SU-DHL-6 (cell line): ENCODE results near the gene H3-3A.
A peak's percentile ranks its signal among the peaks of the same experiment; 100 is the strongest.

Source experiments
- H2AFZ ChIP-seq: fragments of 200-600 bp; sonication (generic); 2 replicates; pipeline ENCODE4 v1.6.1; 2014; ENCODE audit warnings: low read depth, mild to moderate bottlenecking, moderate library complexity, mixed read lengths, antibody characterized with exemption, low read length; ENCODE audit not compliant: severe bottlenecking
- H3F3A ChIP-seq: fragments of 200-600 bp; shearing (Covaris generic); 2 replicates; pipeline ENCODE4 v1.6.0; 2016; ENCODE audit warnings: antibody characterized with exemption, mild to moderate bottlenecking; ENCODE audit not compliant: insufficient read depth
- H3K27ac ChIP-seq: fragments of 200-600 bp; sonication (generic); 2 replicates; pipeline ENCODE4 v1.5.1; 2016; ENCODE audit warnings: low read depth, mild to moderate bottlenecking, low read length, moderate library complexity, mixed read lengths
- H3K27me3 ChIP-seq: fragments of 200-600 bp; sonication (generic), shearing (Covaris generic); 2 replicates; pipeline ENCODE4 v1.6.0; 2014; ENCODE audit warnings: mild to moderate bottlenecking, low read length
- H3K36me3 ChIP-seq: fragments of 200-600 bp; sonication (generic); 2 replicates; pipeline ENCODE4 v1.6.1; 2014; ENCODE audit warnings: mild to moderate bottlenecking, low read length, mixed read lengths
- H3K4me2 ChIP-seq: fragments of 300-600, 200-600 bp; shearing (Covaris generic), sonication (generic); 2 replicates; pipeline ENCODE4 v1.6.0; 2014; ENCODE audit warnings: low read length, low read depth, mild to moderate bottlenecking; ENCODE audit not compliant: poor library complexity, severe bottlenecking
- H3K4me3 ChIP-seq: fragments of 200-600 bp; sonication (generic); 2 replicates; pipeline ENCODE4 v1.5.1; 2014; ENCODE audit warnings: antibody characterized with exemption, low read length, mild to moderate bottlenecking, mixed read lengths; ENCODE audit not compliant: insufficient read depth, poor library complexity, severe bottlenecking
- H3K79me2 ChIP-seq: fragments of 200-600 bp; sonication (generic); 2 replicates; pipeline ENCODE4 v1.6.1; 2014; ENCODE audit warnings: mild to moderate bottlenecking, low read length, moderate library complexity; ENCODE audit not compliant: insufficient read depth
- H3K9ac ChIP-seq: fragments of 200-600 bp; sonication (generic); 2 replicates; pipeline ENCODE4 v1.7.0; 2014; ENCODE audit warnings: mild to moderate bottlenecking, low read length
- H3K9me2 ChIP-seq: fragments of 200-600 bp; sonication (generic); replicated peaks from 2 replicates; pipeline ENCODE4 v1.6.1; 2014; ENCODE audit warnings: low read length; ENCODE audit not compliant: insufficient read depth
- H3K9me3 ChIP-seq: fragments of 200-600 bp; sonication (generic); 2 replicates; pipeline ENCODE4 v1.6.1; 2014; ENCODE audit warnings: low read length, mixed read lengths; ENCODE audit not compliant: insufficient read depth
- H4K20me1 ChIP-seq: fragments of 200-600 bp; sonication (generic); 2 replicates; pipeline ENCODE4 v1.6.1; 2014; ENCODE audit warnings: low read depth, mild to moderate bottlenecking, antibody characterized with exemption, low read length, moderate library complexity, mixed read lengths
- EZH2phosphoT487 ChIP-seq: fragments of 200-600 bp; sonication (generic), shearing (Covaris generic); conservative IDR thresholded peaks from 2 replicates; pipeline ENCODE4 v1.6.1; 2018; ENCODE audit warnings: mild to moderate bottlenecking, antibody characterized with exemption, low read length, moderate library complexity, mixed read lengths
- TF ChIP-seq, protein P1 (sequence below): fragments of 200-600 bp; sonication (generic); IDR thresholded peaks from one replicate; pipeline ENCODE4 v1.5.1; 2017; ENCODE audit warnings: antibody characterized with exemption, mild to moderate bottlenecking, low read length, moderate library complexity; ENCODE audit not compliant: insufficient read depth, poor library complexity, severe bottlenecking

The H3-3A gene

DNA sequence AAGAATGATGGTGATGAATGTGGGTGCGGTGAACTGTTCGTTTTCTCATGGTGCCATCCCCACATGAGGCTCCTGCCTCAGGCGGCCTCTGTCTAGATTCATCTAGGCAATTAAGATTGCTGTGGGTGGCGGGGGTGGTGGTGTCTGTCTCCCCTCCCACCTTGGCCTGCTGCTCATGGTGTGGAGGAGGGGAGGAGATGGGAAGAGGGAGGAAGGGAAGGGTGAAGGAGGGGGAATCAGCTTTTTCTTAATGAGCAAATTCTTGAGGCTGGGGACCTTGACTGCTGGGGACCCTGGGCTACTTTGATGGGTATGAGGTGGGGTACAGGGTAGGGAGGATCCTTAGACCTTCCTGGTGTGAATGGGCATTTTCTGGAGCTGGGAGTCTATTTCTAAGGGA, 55.8 kb downstream of the H3-3A start:
- Histone ChIP-seq H3K4me3 (no peak overlapping the region), H3K27me3 (no peaks in the 10 kb centered on the region), H3K27ac (no peak overlapping the region), H3K36me3 (no peaks in the 10 kb centered on the region), H3K4me2 (no peak overlapping the region), H3K79me2 (no peaks in the 10 kb centered on the region), H3K9me3 (no peaks in the 10 kb centered on the region), H3K9ac (no peak overlapping the region), H4K20me1 (no peaks in the 10 kb centered on the region), H3K9me2 (no peaks in the 10 kb centered on the region), H3F3A (peaks cover 13% of the 10 kb centered on the region; the same call in 1 of the 2 replicates), H2AFZ (no peak overlapping the region)
- TF ChIP-seq, protein P1, sequence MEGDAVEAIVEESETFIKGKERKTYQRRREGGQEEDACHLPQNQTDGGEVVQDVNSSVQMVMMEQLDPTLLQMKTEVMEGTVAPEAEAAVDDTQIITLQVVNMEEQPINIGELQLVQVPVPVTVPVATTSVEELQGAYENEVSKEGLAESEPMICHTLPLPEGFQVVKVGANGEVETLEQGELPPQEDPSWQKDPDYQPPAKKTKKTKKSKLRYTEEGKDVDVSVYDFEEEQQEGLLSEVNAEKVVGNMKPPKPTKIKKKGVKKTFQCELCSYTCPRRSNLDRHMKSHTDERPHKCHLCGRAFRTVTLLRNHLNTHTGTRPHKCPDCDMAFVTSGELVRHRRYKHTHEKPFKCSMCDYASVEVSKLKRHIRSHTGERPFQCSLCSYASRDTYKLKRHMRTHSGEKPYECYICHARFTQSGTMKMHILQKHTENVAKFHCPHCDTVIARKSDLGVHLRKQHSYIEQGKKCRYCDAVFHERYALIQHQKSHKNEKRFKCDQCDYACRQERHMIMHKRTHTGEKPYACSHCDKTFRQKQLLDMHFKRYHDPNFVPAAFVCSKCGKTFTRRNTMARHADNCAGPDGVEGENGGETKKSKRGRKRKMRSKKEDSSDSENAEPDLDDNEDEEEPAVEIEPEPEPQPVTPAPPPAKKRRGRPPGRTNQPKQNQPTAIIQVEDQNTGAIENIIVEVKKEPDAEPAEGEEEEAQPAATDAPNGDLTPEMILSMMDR = no peak
- no peak for TF ChIP-seq EZH2phosphoT487

DNA sequence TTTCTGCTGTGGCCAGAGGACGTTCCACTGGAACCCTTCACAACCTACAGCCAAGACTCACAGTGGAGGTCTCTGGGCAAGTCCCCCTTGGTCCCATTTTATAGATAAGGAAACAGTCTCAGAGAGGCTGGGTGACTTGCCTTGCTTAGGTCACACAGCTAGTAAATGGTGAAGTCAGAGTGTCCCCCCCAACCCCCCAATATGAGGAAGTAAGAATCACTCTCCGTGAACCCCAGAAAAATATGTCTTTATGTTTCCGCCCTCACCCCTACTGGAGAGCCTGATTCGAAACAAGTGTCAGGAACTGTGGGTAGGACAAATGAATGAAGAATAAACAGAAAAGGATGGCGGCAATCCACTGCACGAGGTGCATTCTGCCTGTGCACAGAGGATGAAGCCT, 56.7 kb downstream of the H3-3A start:
- Histone ChIP-seq H3K9ac (no peak overlapping the region), H3K79me2 (no peaks in the 10 kb centered on the region), H3K4me2 (no peak overlapping the region), H3F3A (peaks cover 13% of the 10 kb centered on the region; the same call in 1 of the 2 replicates), H2AFZ (no peak overlapping the region), H3K27me3 (no peaks in the 10 kb centered on the region), H3K4me3 (no peak overlapping the region), H4K20me1 (no peaks in the 10 kb centered on the region), H3K27ac (no peak overlapping the region), H3K36me3 (no peaks in the 10 kb centered on the region), H3K9me2 (no peaks in the 10 kb centered on the region), H3K9me3 (no peaks in the 10 kb centered on the region)
- TF ChIP-seq, protein P1 = no peak
- TF ChIP-seq EZH2phosphoT487 = no peak

DNA sequence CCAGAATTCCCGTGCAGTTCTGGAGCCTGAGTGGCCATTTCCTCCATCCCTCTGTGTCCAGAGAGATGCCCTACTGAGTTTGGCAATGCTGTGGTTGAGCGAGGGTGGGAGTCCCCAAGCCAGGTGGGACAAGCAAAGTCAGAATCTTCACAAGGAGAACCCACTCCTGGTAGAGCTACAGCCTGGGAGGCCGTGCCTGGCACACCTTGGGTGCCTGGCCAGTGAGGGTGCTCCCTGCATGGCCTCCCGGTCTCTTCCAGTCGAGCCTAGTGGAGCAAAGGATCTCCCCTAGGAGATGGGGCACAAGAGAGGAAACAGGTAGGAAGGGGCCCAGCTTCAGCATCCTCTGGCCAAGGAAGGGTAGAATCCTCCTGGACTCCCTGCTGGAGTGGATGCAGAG, 57.9 kb downstream of the H3-3A start:
- Histone ChIP-seq H2AFZ (no peak overlapping the region), H3K4me3 (no peak overlapping the region), H3K27ac (no peak overlapping the region), H3K79me2 (no peaks in the 10 kb centered on the region), H3K9me3 (no peaks in the 10 kb centered on the region), H3K9ac (no peak overlapping the region), H3K27me3 (no peaks in the 10 kb centered on the region), H3K9me2 (no peaks in the 10 kb centered on the region), H4K20me1 (no peaks in the 10 kb centered on the region), H3K36me3 (no peaks in the 10 kb centered on the region), H3K4me2 (no peak overlapping the region), H3F3A (peaks cover 22% of the 10 kb centered on the region)
- TF ChIP-seq, protein P1 = no peak
- TF ChIP-seq EZH2phosphoT487 = no peak

- peak overlapping the region; percentile 95 for H3K4me2 ChIP-seq
- H3K27me3 ChIP-seq = no peaks in the 10 kb centered on the region
- H3K27ac ChIP-seq = peak overlapping the region; percentile 97
- peak overlapping the region; percentile 71 for H3K4me3 ChIP-seq
- H3F3A ChIP-seq = peaks cover 22% of the 10 kb centered on the region
- peak overlapping the region; percentile 94 for H3K9ac ChIP-seq
- no peaks in the 10 kb centered on the region for H4K20me1 ChIP-seq
- TF ChIP-seq, protein P1 = no peak
- TF ChIP-seq EZH2phosphoT487 = no peak
- H2AFZ ChIP-seq = no peak overlapping the region
- H3K36me3 ChIP-seq = no peaks in the 10 kb centered on the region
- H3K79me2 ChIP-seq = no peaks in the 10 kb centered on the region
- no peaks in the 10 kb centered on the region for H3K9me3 ChIP-seq
- H3K9me2 ChIP-seq = no peaks in the 10 kb centered on the region
Measured at GRCh38 chr1:226121049-226121586, 58.6 kb downstream of the H3-3A start.
